Ectodermal cell (in vitro differentiated cells): ENCODE measurements around the gene BCAS1.

Source experiments
- H3K27ac ChIP-seq: 2 replicates; pipeline ENCODE4 v1.7.0; 2013; ENCODE audit warnings: mild to moderate bottlenecking, low read depth, low read length; ENCODE audit not compliant: insufficient read depth, poor library complexity, severe bottlenecking
- H3K27me3 ChIP-seq: 2 replicates; pipeline ENCODE4 v1.7.0; 2013; ENCODE audit warnings: mild to moderate bottlenecking, low read length; ENCODE audit not compliant: insufficient read depth, control insufficient read depth, poor library complexity, severe bottlenecking
- H3K36me3 ChIP-seq: one replicate; pipeline ENCODE4 v1.7.0; 2013; ENCODE audit warnings: low read length; ENCODE audit not compliant: control insufficient read depth, insufficient read depth
- H3K4me1 ChIP-seq: one replicate; pipeline ENCODE4 v1.7.0; 2013; ENCODE audit warnings: low read length; ENCODE audit not compliant: control insufficient read depth, insufficient read depth
- H3K4me3 ChIP-seq: 2 replicates; pipeline ENCODE4 v1.7.0; 2013; ENCODE audit warnings: low read depth, low read length, control low read depth; ENCODE audit not compliant: insufficient read depth
- H3K9me3 ChIP-seq: 2 replicates; pipeline ENCODE4 v1.7.0; 2013; ENCODE audit warnings: mild to moderate bottlenecking, low read length, moderate library complexity; ENCODE audit not compliant: control insufficient read depth
- WGBS, 2 experiments: methylation state at CpG; one replicate each; pipeline ENCODE4 v1.1.7; 2013; ENCODE audit warnings: missing lambda C conversion rate in 2 of 2; 5-methylcytosine and 5-hydroxymethylcytosine counted together

BCAS1 gene

GRCh38 chr20:54067606-54068174 lies 2.7 kb downstream of the BCAS1 start:
- no peaks in the 10 kb centered on the region for H3K4me1 ChIP-seq
- no peak overlapping the region for H3K4me3 ChIP-seq
- H3K9me3 ChIP-seq = no peaks in the 10 kb centered on the region
- H3K36me3 ChIP-seq = no peaks in the 10 kb centered on the region
- H3K27me3 ChIP-seq = no peaks in the 10 kb centered on the region
- H3K27ac ChIP-seq = no peak overlapping the region
- WGBS, 2 experiments = 70 to 81% methylated on average over 8 of the region's 8 CpGs

GRCh38 chr20:54065601-54066038 lies 4.8 kb downstream of the BCAS1 start:
- WGBS, 2 experiments = 77 to 80% methylated on average over 7 of the region's 7 CpGs
- H3K36me3 ChIP-seq = no peaks in the 10 kb centered on the region
- H3K27me3 ChIP-seq = no peaks in the 10 kb centered on the region
- no peak overlapping the region for H3K4me3 ChIP-seq
- no peaks in the 10 kb centered on the region for H3K4me1 ChIP-seq
- H3K9me3 ChIP-seq = no peaks in the 10 kb centered on the region
- no peak overlapping the region for H3K27ac ChIP-seq

DNA sequence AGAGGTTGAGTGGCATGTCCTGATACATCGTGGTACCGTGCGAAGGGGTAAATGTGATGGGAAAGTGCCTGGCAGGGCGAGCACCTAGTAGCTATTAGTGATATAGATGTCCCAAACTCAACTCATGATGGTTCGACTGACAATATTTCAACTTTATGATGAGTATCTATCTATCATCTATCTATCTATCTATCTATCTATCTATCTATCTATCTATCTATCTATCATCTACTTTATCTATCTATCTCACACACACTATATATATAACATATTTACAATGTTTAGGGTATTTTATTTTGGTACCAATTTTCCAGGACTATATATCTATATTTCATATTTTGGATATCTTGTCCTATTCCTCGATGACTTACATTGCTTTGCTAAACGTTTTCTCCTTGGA lies 5.5 kb downstream of the BCAS1 start:
- Histone ChIP-seq H3K27ac (no peak overlapping the region), H3K4me3 (no peak overlapping the region), H3K9me3 (no peaks in the 10 kb centered on the region), H3K27me3 (no peaks in the 10 kb centered on the region), H3K4me1 (no peaks in the 10 kb centered on the region), H3K36me3 (no peaks in the 10 kb centered on the region)
- 87 to 92% methylated on average over 7 of the region's 7 CpGs for WGBS, 2 experiments

DNA sequence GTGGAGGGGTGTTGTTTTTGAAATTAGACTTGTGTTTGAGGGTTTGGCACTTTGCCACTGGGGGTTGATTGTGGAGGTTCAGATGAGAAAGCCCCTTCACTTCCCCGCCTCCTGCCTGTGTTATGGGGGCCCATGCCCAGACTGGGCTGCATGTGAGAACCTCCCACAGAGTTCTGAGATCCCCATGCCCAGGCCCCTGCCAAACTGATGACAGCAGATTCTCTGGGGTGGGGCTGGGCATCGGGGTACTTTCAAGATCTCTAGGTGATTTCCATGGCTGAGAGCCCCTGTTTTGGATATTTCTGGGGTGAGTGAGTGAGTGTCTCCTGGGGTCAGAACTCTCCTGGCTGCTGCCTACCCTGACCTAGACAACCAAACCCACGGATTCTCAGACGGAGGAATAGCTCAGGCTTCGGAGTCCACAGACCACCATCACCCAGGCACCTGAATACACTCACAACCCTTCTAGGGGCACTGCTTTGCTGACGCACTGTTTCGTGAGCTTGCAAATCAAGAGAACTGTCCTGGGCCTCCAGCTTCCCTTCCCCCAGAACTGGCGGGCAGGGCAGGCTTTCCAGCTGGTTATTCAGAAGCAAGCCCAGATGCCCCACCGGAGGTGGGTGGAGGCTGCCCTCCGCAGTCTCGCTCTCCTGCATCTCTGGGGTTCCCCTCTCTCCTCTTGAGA lies 6.3 kb downstream of the BCAS1 start:
- 75 to 82% methylated on average over 11 of the region's 11 CpGs for WGBS, 2 experiments
- H3K4me3 ChIP-seq = no peak overlapping the region
- H3K36me3 ChIP-seq = no peaks in the 10 kb centered on the region
- no peak overlapping the region for H3K27ac ChIP-seq
- H3K9me3 ChIP-seq = no peaks in the 10 kb centered on the region
- H3K27me3 ChIP-seq = no peaks in the 10 kb centered on the region
- H3K4me1 ChIP-seq = no peaks in the 10 kb centered on the region

DNA sequence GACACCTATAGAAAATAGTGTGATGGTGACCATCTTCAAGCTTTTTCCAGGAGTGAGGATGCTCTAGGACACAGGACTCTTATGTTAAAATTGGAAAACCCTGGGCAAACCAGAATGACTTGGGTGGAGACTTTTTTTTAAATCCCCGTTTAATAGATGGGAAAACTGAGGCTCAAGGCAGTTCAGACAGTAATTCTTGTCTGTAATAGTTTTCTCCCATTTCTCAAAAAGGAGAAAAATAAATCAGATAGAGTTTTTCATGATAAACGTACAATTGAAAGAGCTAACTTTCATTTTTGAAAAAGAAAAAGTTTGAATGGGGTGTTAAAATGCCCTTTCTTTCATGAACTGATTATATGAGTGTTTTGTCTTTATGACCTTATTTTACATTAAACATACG lies 6.8 kb downstream of the BCAS1 start:
- Histone ChIP-seq H3K9me3 (no peaks in the 10 kb centered on the region), H3K4me3 (no peak overlapping the region), H3K27ac (no peak overlapping the region), H3K36me3 (no peaks in the 10 kb centered on the region), H3K4me1 (no peaks in the 10 kb centered on the region), H3K27me3 (no peaks in the 10 kb centered on the region)
- 81 to 100% methylated on average over 2 to 3 of the region's 3 CpGs for WGBS, 2 experiments

DNA sequence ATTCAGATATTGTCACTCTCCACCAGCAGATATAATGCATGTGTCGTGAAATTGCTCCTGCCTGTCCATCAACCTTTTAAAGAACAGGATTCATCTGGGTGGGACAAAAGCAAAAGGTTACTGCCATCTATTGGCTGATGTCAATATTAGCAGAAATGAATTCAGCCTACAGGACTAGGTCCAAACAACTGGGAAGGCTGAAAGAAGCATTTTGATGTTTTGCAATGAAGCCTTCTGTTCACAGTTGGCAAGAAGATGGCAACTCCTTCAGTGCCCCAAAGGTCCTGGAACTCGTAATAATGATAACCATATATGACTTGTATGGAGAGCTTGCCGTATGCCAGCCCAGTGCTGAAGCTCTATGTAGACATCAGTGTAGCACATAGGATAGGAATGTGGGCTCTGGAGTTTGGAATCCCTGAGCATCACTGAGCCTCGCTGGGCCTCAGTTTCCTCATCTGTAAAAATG lies 7.5 kb downstream of the BCAS1 start:
- WGBS, 2 experiments = 75 to 79% methylated on average over 4 of the region's 4 CpGs
- Histone ChIP-seq H3K27ac (no peak overlapping the region), H3K4me3 (no peak overlapping the region), H3K9me3 (no peaks in the 10 kb centered on the region), H3K27me3 (no peaks in the 10 kb centered on the region), H3K36me3 (no peaks in the 10 kb centered on the region), H3K4me1 (no peaks in the 10 kb centered on the region)

DNA sequence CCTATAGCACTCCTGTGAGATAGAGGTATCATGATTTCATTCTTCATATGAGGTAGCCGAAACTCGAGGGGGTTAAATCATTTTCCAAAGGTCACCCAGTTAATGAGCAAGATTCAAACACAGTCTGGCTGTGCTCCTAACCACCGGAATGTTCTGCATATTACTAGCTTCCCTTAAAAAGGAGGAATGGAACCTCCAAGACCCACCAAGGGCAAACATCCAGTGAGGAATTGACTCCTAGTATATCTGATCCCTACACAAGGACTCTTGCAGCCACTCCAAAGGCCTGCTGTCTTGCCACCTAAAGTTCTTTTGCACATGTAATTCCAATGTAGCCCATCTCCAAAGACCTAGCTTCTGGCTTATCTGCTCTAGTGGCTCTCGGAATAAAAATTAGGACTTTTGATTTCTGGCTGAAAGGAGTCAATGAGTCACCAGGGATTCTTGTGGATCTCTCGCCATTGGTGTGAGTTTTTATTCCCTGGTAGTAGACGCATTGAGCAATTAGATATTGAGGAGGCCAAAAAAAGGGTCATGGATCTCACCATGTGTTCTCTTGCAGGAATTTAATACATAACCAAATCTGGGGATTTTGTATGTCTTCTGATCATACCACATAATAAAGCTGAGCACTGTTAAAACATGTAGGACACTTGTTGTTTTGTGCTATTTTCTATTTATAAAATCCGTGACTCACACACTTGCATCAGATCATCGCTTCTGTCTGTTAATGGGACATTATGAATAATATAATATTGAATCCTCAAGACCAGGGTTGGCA lies 9.1 kb downstream of the BCAS1 start:
- no peaks in the 10 kb centered on the region for H3K36me3 ChIP-seq
- H3K27ac ChIP-seq = no peak overlapping the region
- no peak overlapping the region for H3K4me3 ChIP-seq
- no peaks in the 10 kb centered on the region for H3K4me1 ChIP-seq
- WGBS, 2 experiments = 72 to 78% methylated on average over 6 to 8 of the region's 8 CpGs
- H3K27me3 ChIP-seq = no peaks in the 10 kb centered on the region
- no peaks in the 10 kb centered on the region for H3K9me3 ChIP-seq

DNA sequence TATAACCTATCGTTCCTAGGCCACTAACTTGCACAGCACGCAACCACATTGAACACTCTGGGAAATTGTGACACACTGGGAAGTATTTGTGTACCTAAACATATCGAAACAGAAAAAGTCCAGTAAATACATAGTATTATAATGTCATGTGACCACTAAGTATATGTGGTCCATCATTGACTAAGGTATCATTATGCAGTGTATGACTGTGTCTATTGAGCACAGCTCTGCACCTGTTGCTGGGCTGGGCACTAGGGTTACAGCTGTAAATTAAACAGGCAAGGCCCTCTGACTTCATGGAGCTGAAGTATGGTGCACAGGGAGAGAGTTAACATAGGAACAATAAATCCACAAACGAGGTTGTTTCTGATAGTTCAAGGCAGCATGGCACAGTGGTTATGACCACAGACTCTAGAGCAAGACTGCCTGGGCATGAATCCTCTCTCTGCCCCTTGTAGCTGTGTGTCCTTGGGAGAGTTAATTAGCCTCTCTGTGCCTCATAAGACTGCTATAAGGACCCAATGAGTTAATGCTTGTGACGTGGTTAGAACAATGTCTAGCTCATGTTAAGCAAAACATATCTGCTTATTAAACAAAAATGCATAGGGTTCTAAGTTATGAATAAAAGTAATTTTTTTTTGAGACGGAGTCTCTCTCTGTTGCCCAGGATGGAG lies 10.6 kb downstream of the BCAS1 start:
- WGBS, 2 experiments = 87 to 96% methylated on average over 5 to 6 of the region's 6 CpGs
- no peak overlapping the region for H3K27ac ChIP-seq

GRCh38 chr20:54058420-54059139 lies 11.8 kb downstream of the BCAS1 start:
- Histone ChIP-seq H3K4me3 (no peak overlapping the region), H3K9me3 (no peaks in the 10 kb centered on the region), H3K36me3 (no peaks in the 10 kb centered on the region), H3K27me3 (no peaks in the 10 kb centered on the region), H3K4me1 (no peaks in the 10 kb centered on the region), H3K27ac (no peak overlapping the region)
- WGBS, 2 experiments = 91% methylated on average over 16 of the region's 16 CpGs

More for the DNA sequence above, 10.6 kb downstream of the BCAS1 start:
- no peaks in the 10 kb centered on the region for H3K36me3 ChIP-seq
- H3K9me3 ChIP-seq = no peaks in the 10 kb centered on the region
- H3K4me1 ChIP-seq = no peaks in the 10 kb centered on the region
- H3K4me3 ChIP-seq = no peak overlapping the region
- H3K27me3 ChIP-seq = no peaks in the 10 kb centered on the region
